ENCODE data around the gene TOM1.

TOM1 gene

DNA sequence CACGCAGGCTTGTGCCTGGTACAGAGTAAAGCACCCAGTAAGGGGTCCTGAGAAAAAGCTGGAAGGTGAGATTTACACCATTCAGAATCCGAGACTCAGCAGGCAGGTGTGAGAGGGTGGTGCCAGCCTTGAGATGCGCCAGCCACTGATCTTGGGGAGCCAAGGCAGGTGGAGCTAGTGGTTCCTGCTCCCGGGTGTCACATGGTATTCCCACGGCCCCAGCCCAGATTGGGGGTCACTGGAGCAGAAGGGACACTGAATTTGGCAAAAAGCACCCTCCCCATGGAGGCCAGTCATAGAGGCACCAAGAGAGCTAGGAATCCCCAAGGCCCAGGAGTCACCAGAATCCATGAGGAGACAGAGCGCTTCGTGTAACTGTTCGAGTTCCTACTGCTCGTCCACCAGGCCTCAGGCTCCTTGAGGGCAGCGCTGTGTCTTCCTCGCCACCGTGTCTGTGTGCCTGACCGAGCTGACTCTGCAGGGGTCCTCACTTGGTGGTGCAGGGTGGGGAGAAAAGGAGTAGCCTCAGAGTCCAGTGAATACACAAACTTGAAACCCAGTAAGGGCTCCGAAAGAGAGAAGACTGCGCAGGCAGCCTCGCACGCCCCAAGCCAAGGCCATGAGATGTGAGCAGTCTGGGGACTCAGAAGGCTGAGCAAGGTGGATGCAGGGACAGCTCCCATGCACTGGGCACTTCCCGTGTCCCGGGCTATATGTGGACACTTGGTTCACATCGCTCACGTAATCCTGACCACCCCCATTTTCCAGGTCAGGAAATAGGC lies 28.2 kb downstream of the TOM1 start:
- TF ChIP-seq POLR2A (IDR thresholded peaks at IDR 0.05; ENCODE audit: extremely low read depth, insufficient read length) = no peak
- no peak for TF ChIP-seq MAX (IDR thresholded peaks at IDR 0.05; ENCODE audit: low read depth, low read length)
- TF ChIP-seq, protein P1, sequence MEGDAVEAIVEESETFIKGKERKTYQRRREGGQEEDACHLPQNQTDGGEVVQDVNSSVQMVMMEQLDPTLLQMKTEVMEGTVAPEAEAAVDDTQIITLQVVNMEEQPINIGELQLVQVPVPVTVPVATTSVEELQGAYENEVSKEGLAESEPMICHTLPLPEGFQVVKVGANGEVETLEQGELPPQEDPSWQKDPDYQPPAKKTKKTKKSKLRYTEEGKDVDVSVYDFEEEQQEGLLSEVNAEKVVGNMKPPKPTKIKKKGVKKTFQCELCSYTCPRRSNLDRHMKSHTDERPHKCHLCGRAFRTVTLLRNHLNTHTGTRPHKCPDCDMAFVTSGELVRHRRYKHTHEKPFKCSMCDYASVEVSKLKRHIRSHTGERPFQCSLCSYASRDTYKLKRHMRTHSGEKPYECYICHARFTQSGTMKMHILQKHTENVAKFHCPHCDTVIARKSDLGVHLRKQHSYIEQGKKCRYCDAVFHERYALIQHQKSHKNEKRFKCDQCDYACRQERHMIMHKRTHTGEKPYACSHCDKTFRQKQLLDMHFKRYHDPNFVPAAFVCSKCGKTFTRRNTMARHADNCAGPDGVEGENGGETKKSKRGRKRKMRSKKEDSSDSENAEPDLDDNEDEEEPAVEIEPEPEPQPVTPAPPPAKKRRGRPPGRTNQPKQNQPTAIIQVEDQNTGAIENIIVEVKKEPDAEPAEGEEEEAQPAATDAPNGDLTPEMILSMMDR (IDR thresholded peaks at IDR 0.05; ENCODE audit: low read depth, low read length) = no peak
- no peak for TF ChIP-seq MYC (IDR thresholded peaks at IDR 0.05; ENCODE audit: low read depth, low read length)
- H3K4me3 ChIP-seq (ENCODE audit: low read depth, low read length) = no peak overlapping the region
- DNase-seq (ENCODE audit: low read depth) = no peak

DNA sequence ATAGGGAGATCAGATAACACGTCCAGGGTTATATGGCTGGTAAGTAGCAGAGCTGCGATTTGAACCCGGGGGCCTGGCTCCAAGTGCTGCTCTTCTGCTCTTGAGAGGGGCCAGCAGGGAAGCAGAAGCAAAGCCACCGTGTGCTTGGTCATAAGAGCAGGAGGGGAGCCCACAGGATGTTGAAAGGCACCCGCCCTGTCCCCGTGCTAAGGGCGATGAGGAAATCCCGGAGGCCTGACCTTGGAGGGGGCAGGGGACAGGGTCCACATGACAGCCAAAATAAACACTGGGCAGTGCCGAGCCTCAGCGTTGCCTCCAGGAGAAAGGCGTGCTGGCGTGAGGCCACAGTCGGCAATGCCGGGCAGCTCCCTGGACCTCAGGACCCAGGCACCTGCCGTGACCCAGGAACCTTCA lies 28.8 kb downstream of the TOM1 start:
- H3K4me3 ChIP-seq (ENCODE audit: low read depth, low read length) = no peak overlapping the region
- DNase-seq (ENCODE audit: low read depth) = peak; percentile 88
- TF ChIP-seq MYC (IDR thresholded peaks at IDR 0.05; ENCODE audit: low read depth, low read length) (peak; percentile 73), POLR2A (IDR thresholded peaks at IDR 0.05; ENCODE audit: extremely low read depth, insufficient read length) (no peak), MAX (IDR thresholded peaks at IDR 0.05; ENCODE audit: low read depth, low read length) (peak; percentile 61; the same call in 1 of the 2 replicates)
- TF ChIP-seq, protein P1 (IDR thresholded peaks at IDR 0.05; ENCODE audit: low read depth, low read length) = no peak

DNA sequence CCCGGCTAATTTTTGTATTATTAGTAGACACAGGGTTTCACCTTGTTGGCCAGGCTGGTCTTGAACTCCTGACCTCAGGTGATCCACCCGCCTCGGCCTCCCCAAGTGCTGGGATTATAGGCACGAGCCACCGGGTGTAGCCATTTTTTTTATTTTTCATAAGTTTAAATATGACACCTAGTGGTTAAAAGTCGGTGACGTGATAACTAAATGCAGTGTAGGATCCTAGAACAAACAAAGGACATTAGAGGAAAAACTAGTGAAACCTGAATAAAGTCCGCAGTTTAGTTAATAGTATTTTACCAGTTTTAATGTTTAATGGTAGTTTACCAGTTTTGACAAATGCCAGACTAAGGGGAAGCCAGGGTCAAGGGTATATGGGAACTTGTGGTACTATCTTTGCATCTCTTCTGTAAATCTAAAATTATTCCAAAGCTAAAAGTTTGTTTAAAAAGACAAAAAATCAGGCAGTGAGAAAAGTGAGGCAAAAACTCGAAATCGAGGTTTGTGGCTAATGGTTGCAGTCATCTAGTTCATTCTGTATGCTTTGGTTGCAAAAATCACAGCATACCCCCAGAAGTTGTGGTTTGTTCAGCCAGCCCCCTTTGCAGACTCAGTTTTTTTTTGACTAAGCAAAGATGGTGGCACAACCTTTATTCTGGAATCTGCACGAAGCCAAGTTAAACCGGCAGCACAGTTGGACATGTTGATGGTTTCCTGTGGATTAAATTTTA lies 29.6 kb downstream of the TOM1 start:
- TF ChIP-seq, protein P1 (IDR thresholded peaks at IDR 0.05; ENCODE audit: low read depth, low read length) = no peak
- no peak for TF ChIP-seq POLR2A (IDR thresholded peaks at IDR 0.05; ENCODE audit: extremely low read depth, insufficient read length)
- no peak for TF ChIP-seq MAX (IDR thresholded peaks at IDR 0.05; ENCODE audit: low read depth, low read length)
- no peak for TF ChIP-seq MYC (IDR thresholded peaks at IDR 0.05; ENCODE audit: low read depth, low read length)
- peak; percentile 49 for DNase-seq (ENCODE audit: low read depth)
- no peak overlapping the region for H3K4me3 ChIP-seq (ENCODE audit: low read depth, low read length)

DNA sequence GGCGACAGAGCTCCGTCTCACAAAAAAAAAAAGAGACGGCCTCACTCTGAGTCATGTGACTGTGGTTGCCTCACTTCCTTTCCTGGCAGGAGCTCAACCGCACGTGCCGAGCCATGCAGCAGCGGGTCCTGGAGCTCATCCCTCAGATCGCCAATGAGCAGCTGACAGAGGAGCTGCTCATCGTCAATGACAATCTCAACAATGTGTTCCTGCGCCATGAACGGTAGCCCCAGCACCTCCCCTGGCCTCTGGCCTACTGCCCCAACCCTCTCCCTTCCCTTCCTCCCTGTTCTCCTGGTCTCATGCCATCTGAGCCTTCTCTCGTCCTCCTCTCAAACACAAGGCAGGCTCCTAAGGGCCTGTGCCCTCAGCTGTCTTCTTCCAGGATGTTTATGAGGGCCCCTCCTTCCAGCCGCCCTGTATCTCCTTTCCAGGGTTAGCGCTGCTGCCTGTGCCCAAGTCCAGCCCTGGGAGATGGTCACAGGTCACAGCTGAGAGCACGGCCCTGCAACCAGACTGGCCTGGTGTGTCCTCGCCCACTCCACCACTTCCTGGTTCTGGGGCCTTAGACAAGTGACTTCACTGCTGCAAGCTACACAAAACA lies 30.7 kb downstream of the TOM1 start:
- H3K4me3 ChIP-seq (ENCODE audit: low read depth, low read length) = peak overlapping the region; percentile 42
- peak; percentile 96 for DNase-seq (ENCODE audit: low read depth)
- TF ChIP-seq, protein P1 (IDR thresholded peaks at IDR 0.05; ENCODE audit: low read depth, low read length) = no peak
- TF ChIP-seq MYC (IDR thresholded peaks at IDR 0.05; ENCODE audit: low read depth, low read length) (peak; percentile 95), MAX (IDR thresholded peaks at IDR 0.05; ENCODE audit: low read depth, low read length) (peak; percentile 96), POLR2A (IDR thresholded peaks at IDR 0.05; ENCODE audit: extremely low read depth, insufficient read length) (no peak)

- TF ChIP-seq, protein P1 (IDR thresholded peaks at IDR 0.05; ENCODE audit: low read depth, low read length) = no peak
- no peak for TF ChIP-seq POLR2A (IDR thresholded peaks at IDR 0.05; ENCODE audit: extremely low read depth, insufficient read length)
- no peak for TF ChIP-seq MYC (IDR thresholded peaks at IDR 0.05; ENCODE audit: low read depth, low read length)
- no peak for TF ChIP-seq MAX (IDR thresholded peaks at IDR 0.05; ENCODE audit: low read depth, low read length)
- DNase-seq (ENCODE audit: low read depth) = no peak
- no peak overlapping the region for H3K4me3 ChIP-seq (ENCODE audit: low read depth, low read length)
These were observed 32.6 kb downstream of the TOM1 start for GRCh38 chr22:35332278-35332677.
